ENCODE results near the gene PCSK4. TPM values are rescaled to one million over a fixed set of nuclear protein-coding genes. Genes with fewer than 3 reads are reported as not detected.

The PCSK4 gene
- total RNA-seq, 1 experiment from 2014 or later = 18.6 TPM

DNA sequence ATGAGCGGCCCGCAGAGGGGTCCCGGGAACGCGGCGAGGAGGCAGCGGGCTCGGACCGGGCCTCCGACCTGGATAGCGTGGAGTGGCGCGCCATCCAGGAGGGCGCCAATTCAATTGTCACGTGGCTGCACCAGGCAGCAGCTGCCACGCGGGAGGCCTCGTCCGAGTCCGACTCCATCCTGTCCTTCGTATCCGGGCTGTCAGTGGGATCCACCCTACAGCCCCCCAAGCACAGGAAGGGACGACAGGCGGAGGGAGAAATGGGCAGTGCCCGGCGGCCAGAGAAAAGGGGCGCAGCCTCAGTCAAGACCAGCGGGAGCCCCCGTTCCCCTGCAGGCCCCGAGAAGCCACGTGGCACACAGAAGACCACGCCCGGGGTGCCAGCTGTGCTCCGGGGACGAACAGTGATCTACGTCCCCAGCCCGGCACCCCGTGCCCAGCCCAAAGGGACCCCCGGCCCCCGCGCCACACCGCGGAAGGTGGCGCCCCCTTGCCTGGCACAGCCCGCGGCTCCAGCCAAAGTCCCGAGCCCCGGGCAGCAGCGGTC, 21.8 kb downstream of the PCSK4 start:
- H3K4me3 ChIP-seq = no peak overlapping the region
- CTCF ChIA-PET = no interaction called here

DNA sequence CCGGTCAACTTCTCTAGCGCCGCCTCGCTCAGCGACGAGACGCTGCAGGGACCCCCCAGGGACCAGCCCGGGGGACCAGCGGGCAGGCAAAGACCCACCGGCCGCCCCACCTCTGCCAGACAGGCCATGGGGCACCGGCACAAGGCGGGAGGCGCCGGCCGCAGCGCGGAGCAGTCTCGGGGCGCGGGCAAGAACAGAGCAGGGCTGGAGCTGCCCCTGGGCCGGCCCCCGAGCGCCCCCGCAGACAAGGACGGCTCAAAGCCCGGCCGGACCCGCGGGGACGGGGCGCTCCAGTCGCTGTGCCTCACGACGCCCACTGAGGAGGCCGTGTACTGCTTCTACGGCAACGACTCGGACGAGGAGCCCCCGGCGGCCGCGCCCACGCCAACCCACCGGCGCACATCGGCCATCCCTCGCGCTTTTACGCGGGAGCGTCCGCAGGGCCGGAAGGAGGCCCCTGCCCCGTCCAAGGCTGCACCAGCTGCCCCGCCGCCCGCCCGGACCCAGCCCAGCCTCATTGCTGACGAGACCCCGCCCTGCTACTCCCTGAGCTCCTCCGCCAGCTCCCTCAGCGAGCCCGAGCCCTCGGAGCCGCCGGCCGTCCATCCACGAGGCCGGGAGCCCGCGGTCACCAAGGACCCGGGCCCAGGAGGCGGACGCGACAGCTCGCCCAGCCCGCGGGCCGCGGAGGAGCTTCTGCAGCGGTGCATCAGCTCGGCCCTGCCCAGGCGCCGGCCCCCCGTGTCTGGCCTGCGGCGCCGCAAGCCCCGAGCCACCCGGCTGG, 22.5 kb downstream of the PCSK4 start:
- Histone ChIP-seq H3K27ac (no peak overlapping the region), H3K36me3 (ENCODE audit: low read depth) (no peaks in the 10 kb centered on the region), H3K4me3 (no peak overlapping the region), H3K4me2 (no peak overlapping the region), H3F3A (ENCODE audit: insufficient read depth, low read depth) (no peaks in the 10 kb centered on the region), H3K79me2 (ENCODE audit: low read depth) (no peaks in the 10 kb centered on the region), H3K9me3 (ENCODE audit: insufficient read depth, low read depth) (no peaks in the 10 kb centered on the region), H3K4me1 (replicated peaks; ENCODE audit: insufficient read depth) (no peaks in the 10 kb centered on the region), H2AFZ (no peak overlapping the region), H3K27me3 (ENCODE audit: insufficient read depth, low read depth) (no peaks in the 10 kb centered on the region), H3K9me2 (ENCODE audit: insufficient read depth) (no peaks in the 10 kb centered on the region), H4K20me1 (ENCODE audit: insufficient read depth) (no peaks in the 10 kb centered on the region; the same call in none of the 2 replicates)
- ChIA-PET CTCF (no interaction called here), POLR2A (ENCODE audit: unreplicated experiment) (no interaction called here)
- no peak for DNase-seq
- TF ChIP-seq, protein P1, sequence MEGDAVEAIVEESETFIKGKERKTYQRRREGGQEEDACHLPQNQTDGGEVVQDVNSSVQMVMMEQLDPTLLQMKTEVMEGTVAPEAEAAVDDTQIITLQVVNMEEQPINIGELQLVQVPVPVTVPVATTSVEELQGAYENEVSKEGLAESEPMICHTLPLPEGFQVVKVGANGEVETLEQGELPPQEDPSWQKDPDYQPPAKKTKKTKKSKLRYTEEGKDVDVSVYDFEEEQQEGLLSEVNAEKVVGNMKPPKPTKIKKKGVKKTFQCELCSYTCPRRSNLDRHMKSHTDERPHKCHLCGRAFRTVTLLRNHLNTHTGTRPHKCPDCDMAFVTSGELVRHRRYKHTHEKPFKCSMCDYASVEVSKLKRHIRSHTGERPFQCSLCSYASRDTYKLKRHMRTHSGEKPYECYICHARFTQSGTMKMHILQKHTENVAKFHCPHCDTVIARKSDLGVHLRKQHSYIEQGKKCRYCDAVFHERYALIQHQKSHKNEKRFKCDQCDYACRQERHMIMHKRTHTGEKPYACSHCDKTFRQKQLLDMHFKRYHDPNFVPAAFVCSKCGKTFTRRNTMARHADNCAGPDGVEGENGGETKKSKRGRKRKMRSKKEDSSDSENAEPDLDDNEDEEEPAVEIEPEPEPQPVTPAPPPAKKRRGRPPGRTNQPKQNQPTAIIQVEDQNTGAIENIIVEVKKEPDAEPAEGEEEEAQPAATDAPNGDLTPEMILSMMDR (conservative IDR thresholded peaks at IDR 0.05) = no peak
- TF ChIP-seq EZH2 (IDR thresholded peaks at IDR 0.05; ENCODE audit: low read depth) = no peak
- intact Hi-C loops (cut with micrococcal nuclease; ENCODE audit: unreplicated experiment) = no loop called here
- no TSS peak for BruUV-seq (replicated peaks)

More for the DNA sequence above, 21.8 kb downstream of the PCSK4 start:
- Histone ChIP-seq H3K4me1 (replicated peaks; ENCODE audit: insufficient read depth) (no peaks in the 10 kb centered on the region), H3K79me2 (ENCODE audit: low read depth) (no peaks in the 10 kb centered on the region), H3K36me3 (ENCODE audit: low read depth) (no peaks in the 10 kb centered on the region), H2AFZ (no peak overlapping the region), H3F3A (ENCODE audit: insufficient read depth, low read depth) (no peaks in the 10 kb centered on the region), H4K20me1 (ENCODE audit: insufficient read depth) (no peaks in the 10 kb centered on the region; the same call in none of the 2 replicates), H3K27me3 (ENCODE audit: insufficient read depth, low read depth) (no peaks in the 10 kb centered on the region), H3K9me2 (ENCODE audit: insufficient read depth) (no peaks in the 10 kb centered on the region), H3K27ac (no peak overlapping the region), H3K9me3 (ENCODE audit: insufficient read depth, low read depth) (no peaks in the 10 kb centered on the region), H3K4me2 (peak overlapping the region; percentile 47; the same call in 1 of the 2 replicates)
- intact Hi-C loops (cut with micrococcal nuclease; ENCODE audit: unreplicated experiment) = no loop called here
- TF ChIP-seq, protein P1 (conservative IDR thresholded peaks at IDR 0.05) = no peak
- no peak for TF ChIP-seq EZH2 (IDR thresholded peaks at IDR 0.05; ENCODE audit: low read depth)
- no TSS peak for BruUV-seq (replicated peaks)
- POLR2A ChIA-PET (ENCODE audit: unreplicated experiment) = no interaction called here
- DNase-seq = no peak

DNA sequence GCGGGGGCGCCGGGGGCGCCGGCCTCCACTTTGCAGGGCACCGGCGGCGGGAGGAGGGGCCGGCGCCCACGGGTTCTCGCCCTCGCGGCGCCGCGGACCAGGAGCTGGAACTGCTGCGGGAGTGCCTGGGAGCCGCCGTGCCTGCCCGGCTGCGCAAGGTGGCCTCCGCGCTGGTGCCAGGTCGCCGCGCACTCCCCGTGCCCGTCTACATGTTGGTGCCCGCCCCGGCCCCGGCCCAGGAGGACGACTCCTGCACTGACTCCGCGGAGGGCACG, 23.0 kb downstream of the PCSK4 start:
- no peaks in the 10 kb centered on the region for H3K36me3 ChIP-seq (ENCODE audit: low read depth)
- BruUV-seq (replicated peaks) = no TSS peak
- no peaks in the 10 kb centered on the region for H3K9me3 ChIP-seq (ENCODE audit: insufficient read depth, low read depth)
- no peak overlapping the region for H3K4me3 ChIP-seq
- no peak overlapping the region for H3K27ac ChIP-seq
- ChIA-PET POLR2A (ENCODE audit: unreplicated experiment) (no interaction called here), CTCF (no interaction called here)
- H3K4me1 ChIP-seq (replicated peaks; ENCODE audit: insufficient read depth) = no peaks in the 10 kb centered on the region
- H3F3A ChIP-seq (ENCODE audit: insufficient read depth, low read depth) = no peaks in the 10 kb centered on the region
- H3K27me3 ChIP-seq (ENCODE audit: insufficient read depth, low read depth) = no peaks in the 10 kb centered on the region
- no peaks in the 10 kb centered on the region; the same call in none of the 2 replicates for H4K20me1 ChIP-seq (ENCODE audit: insufficient read depth)
- H2AFZ ChIP-seq = no peak overlapping the region
- TF ChIP-seq, protein P1 (conservative IDR thresholded peaks at IDR 0.05) = no peak
- TF ChIP-seq EZH2 (IDR thresholded peaks at IDR 0.05; ENCODE audit: low read depth) = no peak
- H3K4me2 ChIP-seq = no peak overlapping the region
- intact Hi-C loops (cut with micrococcal nuclease; ENCODE audit: unreplicated experiment) = no loop called here
- no peaks in the 10 kb centered on the region for H3K79me2 ChIP-seq (ENCODE audit: low read depth)
- no peaks in the 10 kb centered on the region for H3K9me2 ChIP-seq (ENCODE audit: insufficient read depth)
- DNase-seq = no peak
